Ishikawa (cell line): Measurements from ENCODE around the gene HOXC11.
A peak's percentile ranks its signal among the peaks of the same experiment; 100 is the strongest.

Experiments used
- CEBPB ChIP-seq: IDR thresholded peaks from 2 replicates; pipeline ENCODE4 v1.6.1; 2012
- CREB1 ChIP-seq: IDR thresholded peaks from 2 replicates; pipeline ENCODE4 v1.6.1; 2012; ENCODE audit warnings: low read depth
- EGR1 ChIP-seq: IDR thresholded peaks from 2 replicates; pipeline ENCODE4 v1.6.1; 2012
- EP300 ChIP-seq: IDR thresholded peaks from 2 replicates; pipeline ENCODE4 v1.6.1; 2012; ENCODE audit warnings: borderline replicate concordance
- FOXM1 ChIP-seq: IDR thresholded peaks from 2 replicates; pipeline ENCODE4 v1.6.1; 2012; ENCODE audit warnings: low read depth, borderline replicate concordance
- NFIC ChIP-seq: IDR thresholded peaks from 2 replicates; pipeline ENCODE4 v1.6.1; 2012
- RAD21 ChIP-seq: IDR thresholded peaks from 2 replicates; pipeline ENCODE4 v1.6.1; 2012; ENCODE audit warnings: low read depth
- TAF1 ChIP-seq: IDR thresholded peaks from 2 replicates; pipeline ENCODE4 v1.6.1; 2012; ENCODE audit warnings: low read depth, mild to moderate bottlenecking
- TCF12 ChIP-seq: IDR thresholded peaks from 2 replicates; pipeline ENCODE4 v1.6.1; 2012; ENCODE audit warnings: low read depth
- TEAD4 ChIP-seq: IDR thresholded peaks from 2 replicates; pipeline ENCODE4 v1.6.1; 2012
- YY1 ChIP-seq: IDR thresholded peaks from 2 replicates; pipeline ENCODE4 v1.6.1; 2012; ENCODE audit warnings: low read depth
- ZBTB7A ChIP-seq: IDR thresholded peaks from 2 replicates; pipeline ENCODE4 v1.6.1; 2012; ENCODE audit warnings: low read depth
- TF ChIP-seq, protein P1 (sequence below): IDR thresholded peaks from 2 replicates; pipeline ENCODE4 v1.6.1; 2012
- TF ChIP-seq, protein P2 (sequence below): IDR thresholded peaks from 2 replicates; pipeline ENCODE4 v1.6.1; 2012; ENCODE audit warnings: low read depth, mild to moderate bottlenecking
- TF ChIP-seq, protein P3 (sequence below): IDR thresholded peaks from 2 replicates; pipeline ENCODE4 v1.6.1; 2012

The HOXC11 gene

DNA sequence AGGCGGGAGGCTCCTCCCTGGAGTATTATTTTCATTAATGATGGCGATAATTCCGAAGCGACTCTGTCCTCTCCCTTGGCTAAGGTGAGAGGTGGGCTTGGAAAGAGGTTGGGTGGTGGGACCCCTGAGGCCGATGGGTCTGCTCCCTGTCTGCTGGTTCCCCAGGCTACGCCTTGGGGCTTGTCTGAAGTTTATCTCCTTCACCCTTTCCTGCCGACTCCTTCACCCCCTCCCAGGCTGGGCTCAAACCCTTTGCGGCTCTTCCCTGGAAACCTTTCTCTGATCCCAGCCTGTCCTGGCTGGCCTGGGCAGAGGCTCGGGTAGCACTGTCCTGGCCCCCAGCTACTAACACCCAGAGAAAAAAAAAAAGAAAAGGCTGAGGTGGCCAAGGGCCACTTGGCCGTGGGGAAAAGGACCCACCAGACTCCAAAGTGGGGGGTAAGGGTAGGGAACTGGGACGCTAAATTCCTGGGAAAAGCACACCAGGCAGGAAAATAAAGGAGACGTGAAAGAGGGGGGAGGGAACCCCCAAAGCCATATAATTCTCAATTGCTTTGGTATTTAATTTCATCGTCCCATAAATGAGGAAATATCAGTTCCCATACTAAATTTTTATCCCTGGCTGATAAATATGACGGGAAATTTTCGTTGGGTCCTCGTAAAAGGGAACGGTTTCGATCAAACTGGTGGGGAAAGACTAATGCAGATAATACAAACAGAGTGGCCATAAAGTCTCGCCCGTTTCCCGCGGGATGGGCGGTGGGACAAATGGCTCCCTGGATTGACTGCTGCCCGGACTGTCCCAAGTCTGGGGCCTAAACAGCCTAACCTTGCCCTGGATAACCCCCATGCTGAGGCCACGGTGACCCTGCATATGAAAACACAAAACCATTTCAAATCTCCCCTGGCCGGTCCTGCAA lies 10.0 kb downstream of the HOXC11 start:
- TF ChIP-seq ZBTB7A (no peak), NFIC (no peak), RAD21 (no peak), CEBPB (no peak), TAF1 (no peak), EGR1 (no peak), EP300 (no peak), TCF12 (no peak), YY1 (no peak)
- TF ChIP-seq, protein P1, sequence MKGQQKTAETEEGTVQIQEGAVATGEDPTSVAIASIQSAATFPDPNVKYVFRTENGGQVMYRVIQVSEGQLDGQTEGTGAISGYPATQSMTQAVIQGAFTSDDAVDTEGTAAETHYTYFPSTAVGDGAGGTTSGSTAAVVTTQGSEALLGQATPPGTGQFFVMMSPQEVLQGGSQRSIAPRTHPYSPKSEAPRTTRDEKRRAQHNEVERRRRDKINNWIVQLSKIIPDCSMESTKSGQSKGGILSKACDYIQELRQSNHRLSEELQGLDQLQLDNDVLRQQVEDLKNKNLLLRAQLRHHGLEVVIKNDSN: no peak

DNA sequence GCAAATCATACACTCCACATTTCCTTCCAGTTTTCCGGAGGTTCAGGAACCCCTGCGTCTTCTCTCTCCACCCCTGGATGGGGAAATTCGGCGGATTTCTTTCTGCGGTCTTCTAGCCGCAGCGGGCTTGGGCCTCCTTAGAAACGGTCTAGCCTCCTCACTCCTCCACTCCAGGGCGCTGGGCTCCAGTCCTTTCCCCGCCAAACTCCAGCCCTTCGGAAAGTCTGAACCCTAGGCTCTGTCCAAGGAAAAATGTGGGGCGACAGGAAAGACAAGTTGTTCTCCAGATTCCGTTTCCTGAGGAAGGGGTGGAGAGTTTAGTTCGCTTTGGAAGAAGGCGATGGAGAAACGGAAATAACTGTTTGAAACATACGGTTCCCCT lies 10.6 kb downstream of the HOXC11 start:
- TF ChIP-seq YY1 (no peak), NFIC (no peak), TCF12 (no peak), EP300 (no peak), TAF1 (no peak), ZBTB7A (no peak), EGR1 (no peak)

DNA sequence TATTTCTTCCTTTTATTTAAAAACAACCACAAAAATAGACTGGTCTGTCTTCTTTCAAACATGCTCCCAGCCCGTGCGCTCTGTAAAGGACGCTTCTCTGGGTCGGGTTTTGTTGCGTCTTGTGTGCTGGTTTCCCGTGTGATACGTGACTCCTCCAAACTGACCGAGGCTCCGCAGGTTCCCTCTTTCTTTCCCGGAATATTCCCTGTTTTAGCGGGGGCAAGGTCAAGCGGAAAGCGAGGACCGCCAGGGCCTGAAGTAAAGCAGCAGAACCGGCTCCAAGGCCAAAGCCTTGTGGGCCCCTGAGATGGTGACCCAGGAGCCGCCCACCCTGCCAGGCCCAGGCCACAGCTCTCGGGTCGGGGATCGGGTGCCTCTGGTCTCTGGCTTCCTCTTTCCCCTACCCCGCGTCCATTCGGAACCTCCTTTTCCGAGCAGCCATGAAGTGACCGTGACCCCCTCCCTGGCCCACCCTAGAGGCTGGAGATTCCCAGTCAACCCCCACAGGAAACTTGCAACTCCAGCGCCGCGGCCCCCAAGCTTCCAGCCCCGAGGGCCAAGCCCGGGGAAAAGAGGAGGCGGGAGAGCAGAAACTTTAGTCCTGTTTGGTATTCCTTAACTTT lies 11.1 kb downstream of the HOXC11 start:
- no peak for TF ChIP-seq EGR1
- TF ChIP-seq ZBTB7A: no peak
- TF ChIP-seq, protein P2, sequence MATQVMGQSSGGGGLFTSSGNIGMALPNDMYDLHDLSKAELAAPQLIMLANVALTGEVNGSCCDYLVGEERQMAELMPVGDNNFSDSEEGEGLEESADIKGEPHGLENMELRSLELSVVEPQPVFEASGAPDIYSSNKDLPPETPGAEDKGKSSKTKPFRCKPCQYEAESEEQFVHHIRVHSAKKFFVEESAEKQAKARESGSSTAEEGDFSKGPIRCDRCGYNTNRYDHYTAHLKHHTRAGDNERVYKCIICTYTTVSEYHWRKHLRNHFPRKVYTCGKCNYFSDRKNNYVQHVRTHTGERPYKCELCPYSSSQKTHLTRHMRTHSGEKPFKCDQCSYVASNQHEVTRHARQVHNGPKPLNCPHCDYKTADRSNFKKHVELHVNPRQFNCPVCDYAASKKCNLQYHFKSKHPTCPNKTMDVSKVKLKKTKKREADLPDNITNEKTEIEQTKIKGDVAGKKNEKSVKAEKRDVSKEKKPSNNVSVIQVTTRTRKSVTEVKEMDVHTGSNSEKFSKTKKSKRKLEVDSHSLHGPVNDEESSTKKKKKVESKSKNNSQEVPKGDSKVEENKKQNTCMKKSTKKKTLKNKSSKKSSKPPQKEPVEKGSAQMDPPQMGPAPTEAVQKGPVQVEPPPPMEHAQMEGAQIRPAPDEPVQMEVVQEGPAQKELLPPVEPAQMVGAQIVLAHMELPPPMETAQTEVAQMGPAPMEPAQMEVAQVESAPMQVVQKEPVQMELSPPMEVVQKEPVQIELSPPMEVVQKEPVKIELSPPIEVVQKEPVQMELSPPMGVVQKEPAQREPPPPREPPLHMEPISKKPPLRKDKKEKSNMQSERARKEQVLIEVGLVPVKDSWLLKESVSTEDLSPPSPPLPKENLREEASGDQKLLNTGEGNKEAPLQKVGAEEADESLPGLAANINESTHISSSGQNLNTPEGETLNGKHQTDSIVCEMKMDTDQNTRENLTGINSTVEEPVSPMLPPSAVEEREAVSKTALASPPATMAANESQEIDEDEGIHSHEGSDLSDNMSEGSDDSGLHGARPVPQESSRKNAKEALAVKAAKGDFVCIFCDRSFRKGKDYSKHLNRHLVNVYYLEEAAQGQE: no peak
- no peak for TF ChIP-seq FOXM1
- TF ChIP-seq, protein P3, sequence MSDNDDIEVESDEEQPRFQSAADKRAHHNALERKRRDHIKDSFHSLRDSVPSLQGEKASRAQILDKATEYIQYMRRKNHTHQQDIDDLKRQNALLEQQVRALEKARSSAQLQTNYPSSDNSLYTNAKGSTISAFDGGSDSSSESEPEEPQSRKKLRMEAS: no peak

DNA sequence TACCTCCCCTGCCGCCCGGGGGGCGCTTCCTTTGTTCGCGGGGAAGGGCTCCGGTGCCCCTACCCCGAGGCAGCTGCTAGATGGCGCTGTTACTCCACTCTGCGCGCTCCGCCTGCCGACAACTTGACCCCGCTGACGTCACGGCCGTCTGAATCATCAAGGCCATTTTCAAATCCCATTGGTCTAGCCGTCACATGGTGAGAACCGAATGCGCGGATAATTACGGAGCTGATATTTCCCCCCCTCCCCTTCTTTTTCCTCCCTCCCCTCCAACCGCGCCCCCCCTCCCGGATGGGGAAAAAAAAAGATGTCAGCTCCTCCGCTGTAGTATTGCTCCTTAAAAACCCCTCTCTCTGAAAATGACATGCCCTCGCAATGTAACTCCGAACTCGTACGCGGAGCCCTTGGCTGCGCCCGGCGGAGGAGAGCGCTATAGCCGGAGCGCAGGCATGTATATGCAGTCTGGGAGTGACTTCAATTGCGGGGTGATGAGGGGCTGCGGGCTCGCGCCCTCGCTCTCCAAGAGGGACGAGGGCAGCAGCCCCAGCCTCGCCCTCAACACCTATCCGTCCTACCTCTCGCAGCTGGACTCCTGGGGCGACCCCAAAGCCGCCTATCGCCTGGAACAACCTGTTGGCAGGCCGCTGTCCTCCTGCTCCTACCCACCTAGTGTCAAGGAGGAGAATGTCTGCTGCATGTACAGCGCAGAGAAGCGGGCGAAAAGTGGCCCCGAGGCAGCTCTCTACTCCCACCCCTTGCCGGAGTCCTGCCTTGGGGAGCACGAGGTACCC lies 12.2 kb downstream of the HOXC11 start, which contains the start of gene HOXC10:
TSS of gene HOXC10 (plus strand) at position 246 of the 791 bp plus-strand sequence. CDS start at position 360, 114 bp downstream.
- TF ChIP-seq RAD21 (peak; percentile 90), CREB1 (peak; percentile 77)
- TF ChIP-seq, protein P3: peak; percentile 78
- TF ChIP-seq, protein P1: peak; percentile 89
- TF ChIP-seq, protein P2: no peak

DNA sequence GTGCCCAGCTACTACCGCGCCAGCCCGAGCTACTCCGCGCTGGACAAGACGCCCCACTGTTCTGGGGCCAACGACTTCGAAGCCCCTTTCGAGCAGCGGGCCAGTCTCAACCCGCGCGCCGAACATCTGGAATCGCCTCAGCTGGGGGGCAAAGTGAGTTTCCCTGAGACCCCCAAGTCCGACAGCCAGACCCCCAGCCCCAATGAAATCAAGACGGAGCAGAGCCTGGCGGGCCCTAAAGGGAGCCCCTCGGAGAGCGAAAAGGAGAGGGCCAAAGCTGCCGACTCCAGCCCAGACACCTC lies 12.7 kb downstream of the HOXC11 start:
- TF ChIP-seq EGR1 (no peak), NFIC (no peak), YY1 (no peak), TCF12 (no peak), CEBPB (no peak), TEAD4 (no peak), TAF1 (no peak), EP300 (no peak), ZBTB7A (no peak; the same call in 1 of the 2 replicates), FOXM1 (no peak), RAD21 (no peak), CREB1 (no peak)
- TF ChIP-seq, protein P1: no peak
- TF ChIP-seq, protein P2: no peak
- TF ChIP-seq, protein P3: no peak
